Right lobe of liver (tissue), 6 donors: ENCODE results near the gene DPP6. TPM values are rescaled to one million over a fixed set of nuclear protein-coding genes. Genes with fewer than 3 reads are reported as not detected.

Experiments
- ATAC-seq, 4 donors: fragments of 200-7000 bp; cut with Tn5 transposase; one replicate each; pipeline ENCODE4 v1.9.1; 2020; ENCODE audit warnings: mild to moderate bottlenecking in 4 of 4, moderate library complexity in 4 of 4
- DNase-seq, 3 donors: peaks; one replicate each; pipeline ENCODE4 v3.0.0-alpha.2; 2020
- H3K27ac ChIP-seq, 3 donors: fragments of 200-600 bp; one replicate each; pipeline ENCODE4 v1.8.0; 2022
- H3K27me3 ChIP-seq, 2 donors: fragments of 200-600 bp; one replicate each; pipeline ENCODE4 v1.8.0; 2022
- H3K36me3 ChIP-seq, 4 donors: fragments of 200-600 bp; sonication (generic) in 1 of 4; one replicate each; pipeline versions ENCODE4 v1.5.1 to v1.8.0; 2017 to 2022; ENCODE audit warnings: control low read depth in 1 of 4
- H3K4me1 ChIP-seq, 4 donors: fragments of 200-600 bp; sonication (generic) in 1 of 4; one replicate each; pipeline versions ENCODE4 v1.5.1 to v1.8.0; 2017 to 2022; ENCODE audit warnings: control low read depth in 1 of 4
- H3K4me3 ChIP-seq, 3 donors: fragments of 200-600 bp; one replicate each; pipeline ENCODE4 v1.8.0; 2022
- H3K9me3 ChIP-seq, 4 donors: fragments of 200-600 bp; sonication (generic) in 1 of 4; one replicate each; pipeline versions ENCODE4 v1.5.1 to v1.8.0; 2017 to 2022; ENCODE audit warnings: control low read depth in 1 of 4
- CTCF ChIP-seq, 4 donors: fragments of 200-600 bp in 3 of 4; fragments of 450-650 bp in 1 of 4; IDR thresholded peaks; one replicate each; pipeline versions ENCODE4 v1.5.1 to v1.8.0; 2016 to 2022; ENCODE audit warnings: antibody characterized with exemption in 4 of 4, mild to moderate bottlenecking in 2 of 4
- POLR2A ChIP-seq: fragments of 450-650 bp; IDR thresholded peaks from one replicate; pipeline ENCODE4 v1.6.1; 2017; ENCODE audit warnings: antibody characterized with exemption, mild to moderate bottlenecking
- WGBS: methylation state at CpG from one replicate; pipeline ENCODE4 v1.1.6; 2018; ENCODE audit warnings: low coverage, low lambda C conversion rate; ENCODE audit not compliant: insufficient coverage; ENCODE audit errors: missing lambda C conversion rate; 5-methylcytosine and 5-hydroxymethylcytosine counted together
- intact Hi-C, 2 donors: fragments of 100-400 bp; cut with DNase I; formaldehyde crosslinking; loops; one replicate each; pipeline versions ENCODE4 v1.11.2 to v1.14.1; 2022
- total RNA-seq, 6 experiments: library from RNA; depleted of rRNA in 2 of 6; stranded (reverse); fragments of >200 nt in 2 of 6; fragmentation: NEBNext Ultra II Directional in 3 of 6; extraction: Animal tissue kit (Norgen Biotek cat#: 25700) in 3 of 6; gene quantifications; one replicate each; pipeline versions ENCODE4 v1.1.0 to v1.2.4, GENCODE V29; 2016 to 2023
- donor health status: DM: no; HTN: yes; CAD: no.
- donor health status: DM: no; HTN: no; CAD: no.
- donor health status: DM: no; HTN: no; CAD: no.
- donor health status: DM: no; HTN: yes; CAD: no.
- donor health status: DM: no; HTN: yes; CAD: no.

Gene DPP6
- total RNA-seq, 6 experiments from 2014 or later: not detected

- DNase-seq (no peak), ATAC-seq (peak in 2 of 4 donors; percentile 39 to 43)
- TF ChIP-seq CTCF (IDR thresholded peaks at IDR 0.05) (no peak), POLR2A (no peak)
- H3K27ac ChIP-seq: no peak overlapping the region
- 46% methylated on average over 11 of the region's 11 CpGs for WGBS
- no peaks in the 10 kb centered on the region for H3K9me3 ChIP-seq
- H3K36me3 ChIP-seq: no peaks in the 10 kb centered on the region
- H3K27me3 ChIP-seq: no peaks in the 10 kb centered on the region
- H3K4me3 ChIP-seq: no peak overlapping the region
- intact Hi-C loops: no loop called here
- H3K4me1 ChIP-seq: no peaks in the 10 kb centered on the region
These were observed 827.4 kb downstream of the DPP6 start for GRCh38 chr7:154879629-154880028.

GRCh38 chr7:154880513-154880912 lies 828.3 kb downstream of the DPP6 start:
- 84% methylated on average over 8 of the region's 9 CpGs for WGBS
- no peak for ATAC-seq
- no peak for DNase-seq
- Histone ChIP-seq H3K27me3 (no peaks in the 10 kb centered on the region), H3K36me3 (no peaks in the 10 kb centered on the region), H3K4me1 (no peaks in the 10 kb centered on the region), H3K27ac (no peak overlapping the region), H3K4me3 (no peak overlapping the region), H3K9me3 (no peaks in the 10 kb centered on the region)
- intact Hi-C loops: no loop called here
- no peak for TF ChIP-seq POLR2A
- no peak for TF ChIP-seq CTCF (IDR thresholded peaks at IDR 0.05)

- Histone ChIP-seq H3K9me3 (no peaks in the 10 kb centered on the region), H3K27ac (no peak overlapping the region), H3K4me3 (no peak overlapping the region), H3K4me1 (no peaks in the 10 kb centered on the region), H3K27me3 (no peaks in the 10 kb centered on the region), H3K36me3 (no peaks in the 10 kb centered on the region)
- TF ChIP-seq CTCF (IDR thresholded peaks at IDR 0.05) (no peak), POLR2A (no peak)
- intact Hi-C loops: no loop called here
- DNase-seq (no peak), ATAC-seq (no peak)
- 76% methylated on average over 6 of the region's 9 CpGs for WGBS
These were observed 828.8 kb downstream of the DPP6 start for GRCh38 chr7:154881026-154881425.

GRCh38 chr7:154881526-154881925 lies 829.3 kb downstream of the DPP6 start:
- Histone ChIP-seq H3K4me1 (no peaks in the 10 kb centered on the region), H3K27me3 (no peaks in the 10 kb centered on the region), H3K27ac (no peak overlapping the region), H3K36me3 (no peaks in the 10 kb centered on the region), H3K4me3 (no peak overlapping the region), H3K9me3 (no peaks in the 10 kb centered on the region)
- no CpG with 5 or more reads among the region's 11 CpGs for WGBS
- ATAC-seq (no peak), DNase-seq (no peak)
- TF ChIP-seq POLR2A (no peak), CTCF (IDR thresholded peaks at IDR 0.05) (no peak)
- intact Hi-C loops: no loop called here

GRCh38 chr7:154882931-154883474 lies 830.8 kb downstream of the DPP6 start:
- intact Hi-C loops: no loop called here
- no peak overlapping the region for H3K4me3 ChIP-seq
- no peaks in the 10 kb centered on the region for H3K9me3 ChIP-seq
- H3K4me1 ChIP-seq: no peaks in the 10 kb centered on the region
- ATAC-seq (no peak), DNase-seq (no peak)
- TF ChIP-seq POLR2A (no peak), CTCF (IDR thresholded peaks at IDR 0.05) (no peak)
- H3K36me3 ChIP-seq: no peaks in the 10 kb centered on the region
- no peak overlapping the region for H3K27ac ChIP-seq
- H3K27me3 ChIP-seq: no peaks in the 10 kb centered on the region
- WGBS: 88% methylated on average over 6 of the region's 8 CpGs
